ENCODE results near the gene SLC35D3.

Gene SLC35D3

DNA sequence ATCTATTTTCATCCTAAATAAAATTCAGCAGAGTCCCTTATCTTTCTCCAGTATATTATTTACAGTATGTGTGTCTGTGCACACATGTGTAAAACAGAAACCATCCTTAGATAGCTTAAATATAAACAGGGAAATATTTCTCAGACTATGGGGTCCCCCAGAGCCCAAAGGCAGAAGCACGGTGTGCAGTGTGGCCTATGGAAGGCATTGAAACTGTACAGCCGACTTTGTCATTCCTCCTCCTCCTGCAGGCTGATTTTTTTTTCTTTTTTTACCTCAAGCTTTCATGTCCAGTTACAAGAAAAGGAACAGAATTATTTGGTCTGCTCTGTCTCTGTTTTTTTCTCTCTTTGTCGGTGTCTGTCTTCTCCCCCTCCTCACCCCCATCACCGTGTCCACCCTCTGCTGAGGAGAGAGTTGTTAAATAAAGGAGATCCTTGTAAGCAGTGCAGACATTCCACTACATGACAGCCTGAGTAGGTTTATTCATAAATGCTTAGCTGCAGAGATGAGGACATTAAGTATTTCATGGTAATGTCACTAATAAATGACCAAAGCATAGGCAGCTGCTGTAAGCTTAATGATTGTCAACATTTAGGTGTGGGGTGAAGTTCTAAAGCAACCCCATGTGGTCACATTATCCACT lies 31.8 kb upstream of the SLC35D3 start:
- Histone ChIP-seq H4K20me1 (ENCODE audit: control insufficient read depth, insufficient read depth, low read depth, low read length) (no peaks in the 10 kb centered on the region), H3K4me1 (ENCODE audit: control insufficient read depth, low read length) (peaks cover 12% of the 10 kb centered on the region), H3K9me2 (replicated peaks; ENCODE audit: control insufficient read depth, low read length) (no peaks in the 10 kb centered on the region), H3F3A (ENCODE audit: control insufficient read depth, insufficient read depth) (no peaks in the 10 kb centered on the region; the same call in 1 of the 2 replicates), H3K27ac (ENCODE audit: low read depth, low read length) (no peak overlapping the region), H3K4me2 (ENCODE audit: low read length) (no peak overlapping the region), H3K9me3 (ENCODE audit: control insufficient read depth, insufficient read depth, low read length) (no peaks in the 10 kb centered on the region), H3K36me3 (ENCODE audit: control insufficient read depth, low read length) (no peaks in the 10 kb centered on the region), H3K27me3 (ENCODE audit: control insufficient read depth, low read length) (no peaks in the 10 kb centered on the region), H3K4me3 (ENCODE audit: low read length) (no peak overlapping the region), H3K79me2 (ENCODE audit: control insufficient read depth, low read length) (no peaks in the 10 kb centered on the region)
- TF ChIP-seq, protein P1, sequence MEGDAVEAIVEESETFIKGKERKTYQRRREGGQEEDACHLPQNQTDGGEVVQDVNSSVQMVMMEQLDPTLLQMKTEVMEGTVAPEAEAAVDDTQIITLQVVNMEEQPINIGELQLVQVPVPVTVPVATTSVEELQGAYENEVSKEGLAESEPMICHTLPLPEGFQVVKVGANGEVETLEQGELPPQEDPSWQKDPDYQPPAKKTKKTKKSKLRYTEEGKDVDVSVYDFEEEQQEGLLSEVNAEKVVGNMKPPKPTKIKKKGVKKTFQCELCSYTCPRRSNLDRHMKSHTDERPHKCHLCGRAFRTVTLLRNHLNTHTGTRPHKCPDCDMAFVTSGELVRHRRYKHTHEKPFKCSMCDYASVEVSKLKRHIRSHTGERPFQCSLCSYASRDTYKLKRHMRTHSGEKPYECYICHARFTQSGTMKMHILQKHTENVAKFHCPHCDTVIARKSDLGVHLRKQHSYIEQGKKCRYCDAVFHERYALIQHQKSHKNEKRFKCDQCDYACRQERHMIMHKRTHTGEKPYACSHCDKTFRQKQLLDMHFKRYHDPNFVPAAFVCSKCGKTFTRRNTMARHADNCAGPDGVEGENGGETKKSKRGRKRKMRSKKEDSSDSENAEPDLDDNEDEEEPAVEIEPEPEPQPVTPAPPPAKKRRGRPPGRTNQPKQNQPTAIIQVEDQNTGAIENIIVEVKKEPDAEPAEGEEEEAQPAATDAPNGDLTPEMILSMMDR (IDR thresholded peaks at IDR 0.05; ENCODE audit: low read depth, low read length, poor library complexity, severe bottlenecking), result no peak
- no peak for TF ChIP-seq EZH2phosphoT487 (IDR thresholded peaks at IDR 0.05; ENCODE audit: borderline replicate concordance, low read length)

DNA sequence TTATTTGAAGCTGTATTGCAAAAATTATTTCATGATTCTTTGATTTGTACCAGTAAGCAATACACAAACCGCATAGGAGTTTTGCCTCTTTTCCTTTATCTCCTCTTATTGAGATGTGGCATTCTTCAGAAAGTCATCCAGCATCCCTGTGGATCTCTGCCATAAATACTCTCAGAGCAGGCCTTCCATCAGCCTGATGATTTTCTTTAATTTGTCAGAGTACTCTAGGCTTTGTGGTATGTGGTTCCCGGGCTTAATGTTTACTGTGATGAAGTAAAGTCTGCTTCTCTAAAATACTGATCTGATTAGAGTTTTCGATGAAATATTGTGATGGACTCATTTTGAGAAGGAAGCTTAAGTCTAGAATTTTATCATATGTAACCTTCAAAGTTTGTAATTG lies 31.1 kb upstream of the SLC35D3 start:
- Histone ChIP-seq H3K9me2 (replicated peaks; ENCODE audit: control insufficient read depth, low read length) (no peaks in the 10 kb centered on the region), H3F3A (ENCODE audit: control insufficient read depth, insufficient read depth) (no peaks in the 10 kb centered on the region; the same call in 1 of the 2 replicates), H3K4me1 (ENCODE audit: control insufficient read depth, low read length) (peaks cover 12% of the 10 kb centered on the region), H3K79me2 (ENCODE audit: control insufficient read depth, low read length) (no peaks in the 10 kb centered on the region), H3K4me2 (ENCODE audit: low read length) (no peak overlapping the region), H3K4me3 (ENCODE audit: low read length) (no peak overlapping the region), H3K27ac (ENCODE audit: low read depth, low read length) (no peak overlapping the region), H3K27me3 (ENCODE audit: control insufficient read depth, low read length) (no peaks in the 10 kb centered on the region), H3K36me3 (ENCODE audit: control insufficient read depth, low read length) (no peaks in the 10 kb centered on the region), H3K9me3 (ENCODE audit: control insufficient read depth, insufficient read depth, low read length) (no peaks in the 10 kb centered on the region), H4K20me1 (ENCODE audit: control insufficient read depth, insufficient read depth, low read depth, low read length) (no peaks in the 10 kb centered on the region)
- TF ChIP-seq, protein P1 (IDR thresholded peaks at IDR 0.05; ENCODE audit: low read depth, low read length, poor library complexity, severe bottlenecking), result no peak
- TF ChIP-seq EZH2phosphoT487 (IDR thresholded peaks at IDR 0.05; ENCODE audit: borderline replicate concordance, low read length), result no peak

DNA sequence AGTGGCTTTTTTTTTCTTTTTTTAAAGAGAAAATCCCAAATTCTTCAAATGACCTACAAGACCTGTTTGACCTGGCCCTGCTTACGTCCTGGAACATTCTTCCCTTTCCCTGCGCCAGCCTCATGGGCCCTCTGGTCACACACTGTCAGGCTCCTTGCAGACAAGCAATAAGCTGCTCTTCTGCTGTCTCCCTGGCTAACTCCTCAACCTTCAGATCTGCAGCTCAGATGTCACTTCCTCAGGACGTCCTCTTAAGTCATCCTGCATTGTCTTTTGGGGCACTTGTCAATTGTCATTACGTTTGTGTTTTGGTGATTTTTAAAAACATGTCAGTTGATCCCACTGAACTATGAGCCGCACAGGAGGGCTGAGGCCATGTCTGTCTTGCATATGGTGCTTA lies 28.9 kb upstream of the SLC35D3 start:
- no peak overlapping the region for H3K4me3 ChIP-seq (ENCODE audit: low read length)
- no peak overlapping the region for H3K4me2 ChIP-seq (ENCODE audit: low read length)
- no peaks in the 10 kb centered on the region for H4K20me1 ChIP-seq (ENCODE audit: control insufficient read depth, insufficient read depth, low read depth, low read length)
- H3F3A ChIP-seq (ENCODE audit: control insufficient read depth, insufficient read depth), result no peaks in the 10 kb centered on the region; the same call in 1 of the 2 replicates
- TF ChIP-seq EZH2phosphoT487 (IDR thresholded peaks at IDR 0.05; ENCODE audit: borderline replicate concordance, low read length), result no peak
- TF ChIP-seq, protein P1 (IDR thresholded peaks at IDR 0.05; ENCODE audit: low read depth, low read length, poor library complexity, severe bottlenecking), result no peak
- no peaks in the 10 kb centered on the region for H3K79me2 ChIP-seq (ENCODE audit: control insufficient read depth, low read length)
- H3K27me3 ChIP-seq (ENCODE audit: control insufficient read depth, low read length), result no peaks in the 10 kb centered on the region
- no peak overlapping the region for H3K27ac ChIP-seq (ENCODE audit: low read depth, low read length)
- H3K9me3 ChIP-seq (ENCODE audit: control insufficient read depth, insufficient read depth, low read length), result no peaks in the 10 kb centered on the region
- no peaks in the 10 kb centered on the region for H3K9me2 ChIP-seq (replicated peaks; ENCODE audit: control insufficient read depth, low read length)
- peaks cover 12% of the 10 kb centered on the region for H3K4me1 ChIP-seq (ENCODE audit: control insufficient read depth, low read length)
- no peaks in the 10 kb centered on the region for H3K36me3 ChIP-seq (ENCODE audit: control insufficient read depth, low read length)
